Measurements from ENCODE around the gene SNORC.

Gene SNORC

DNA sequence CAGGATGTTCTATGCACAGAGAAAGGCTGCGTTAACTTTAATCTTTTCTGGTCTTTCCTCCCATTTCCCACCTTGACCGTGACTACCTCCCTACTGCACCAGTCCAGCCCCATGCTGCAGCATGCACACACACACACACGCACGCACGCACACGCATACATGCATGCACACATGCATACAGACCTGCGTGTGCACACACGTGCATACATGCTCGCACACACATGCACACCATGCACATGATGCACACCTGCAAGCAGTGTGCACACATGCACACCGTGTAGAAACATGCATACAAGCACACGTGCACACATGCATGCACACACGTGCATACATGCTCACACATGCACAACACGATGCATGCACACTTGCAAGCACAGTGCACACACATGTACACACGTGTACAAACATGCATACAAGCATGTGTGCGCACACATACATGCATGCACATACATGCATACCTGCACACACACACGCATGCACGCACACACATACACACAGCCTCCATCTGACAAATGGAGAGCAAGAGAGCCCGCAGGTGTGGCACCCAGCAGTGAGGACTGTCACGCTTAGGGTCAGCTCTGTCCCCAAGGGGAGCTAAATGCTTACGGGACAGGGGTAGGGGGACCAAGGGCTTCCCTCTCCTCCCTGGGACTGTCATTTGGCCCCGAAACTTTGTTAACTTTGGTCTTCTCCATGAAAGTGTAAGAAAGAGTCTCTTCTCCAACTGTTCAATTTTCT lies 18.2 kb downstream of the SNORC start:
- no peak for DNase-seq (ENCODE audit: low read depth, low spot score)
- no peaks in the 10 kb centered on the region for H3K27me3 ChIP-seq (ENCODE audit: insufficient read depth, insufficient read length)
- peaks cover 17% of the 10 kb centered on the region for H3K4me1 ChIP-seq (ENCODE audit: insufficient read depth, insufficient read length)
- TF ChIP-seq SUZ12 (IDR thresholded peaks at IDR 0.05; ENCODE audit: extremely low read depth, insufficient read depth, insufficient read length) = no peak
- H3K9ac ChIP-seq (ENCODE audit: insufficient read length, low read depth) = no peak overlapping the region
- no peaks in the 10 kb centered on the region for H3K9me3 ChIP-seq (ENCODE audit: insufficient read depth, low read length)
- H3K36me3 ChIP-seq (ENCODE audit: insufficient read depth, insufficient read length, low read length) = no peaks in the 10 kb centered on the region
- no peak overlapping the region for H3K4me3 ChIP-seq (ENCODE audit: insufficient read length, low read depth)

DNA sequence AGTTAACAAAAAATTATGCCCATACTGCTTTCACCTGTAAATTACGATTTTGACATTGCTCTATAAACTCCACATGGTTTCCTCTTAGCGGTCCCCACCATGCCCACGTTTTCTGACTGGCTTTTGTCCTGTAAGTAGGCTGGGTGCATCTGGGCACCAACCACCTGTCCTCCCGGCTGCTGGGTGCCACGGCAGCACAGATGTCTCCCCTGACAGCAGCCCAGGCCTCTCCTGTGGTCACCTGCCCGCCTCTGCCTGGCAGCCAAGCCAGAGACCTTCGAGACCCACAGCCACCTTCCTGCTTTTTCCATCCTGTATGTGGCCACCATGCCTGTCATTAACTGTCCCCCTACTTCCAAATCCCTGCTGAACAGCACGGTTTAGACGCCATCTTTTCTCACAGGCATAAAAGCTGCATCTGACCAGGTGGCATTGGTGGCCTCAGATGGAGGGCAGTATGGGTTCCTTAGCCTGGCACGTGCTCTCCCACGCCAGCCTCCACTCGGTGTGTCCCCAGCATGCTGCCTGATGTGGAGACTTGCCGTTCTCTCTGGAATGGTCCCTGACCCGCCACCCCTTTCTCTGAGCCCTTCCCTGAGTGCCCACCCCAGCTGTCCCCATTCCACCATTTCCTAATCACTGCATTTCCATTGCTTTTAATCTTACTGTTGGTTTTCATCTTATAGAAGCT lies 18.9 kb downstream of the SNORC start:
- TF ChIP-seq YY1 (IDR thresholded peaks at IDR 0.05; ENCODE audit: insufficient read depth, insufficient read length) = no peak
- TF ChIP-seq SUZ12 (IDR thresholded peaks at IDR 0.05; ENCODE audit: extremely low read depth, insufficient read depth, insufficient read length) = no peak
- DNase-seq (ENCODE audit: low read depth, low spot score) = no peak
- Histone ChIP-seq H3K9me3 (ENCODE audit: insufficient read depth, low read length) (no peaks in the 10 kb centered on the region), H3K4me3 (ENCODE audit: insufficient read length, low read depth) (no peak overlapping the region), H3K27me3 (ENCODE audit: insufficient read depth, insufficient read length) (no peaks in the 10 kb centered on the region), H3K9ac (ENCODE audit: insufficient read length, low read depth) (no peak overlapping the region), H3K4me1 (ENCODE audit: insufficient read depth, insufficient read length) (peaks cover 17% of the 10 kb centered on the region), H3K36me3 (ENCODE audit: insufficient read depth, insufficient read length, low read length) (no peaks in the 10 kb centered on the region)

DNA sequence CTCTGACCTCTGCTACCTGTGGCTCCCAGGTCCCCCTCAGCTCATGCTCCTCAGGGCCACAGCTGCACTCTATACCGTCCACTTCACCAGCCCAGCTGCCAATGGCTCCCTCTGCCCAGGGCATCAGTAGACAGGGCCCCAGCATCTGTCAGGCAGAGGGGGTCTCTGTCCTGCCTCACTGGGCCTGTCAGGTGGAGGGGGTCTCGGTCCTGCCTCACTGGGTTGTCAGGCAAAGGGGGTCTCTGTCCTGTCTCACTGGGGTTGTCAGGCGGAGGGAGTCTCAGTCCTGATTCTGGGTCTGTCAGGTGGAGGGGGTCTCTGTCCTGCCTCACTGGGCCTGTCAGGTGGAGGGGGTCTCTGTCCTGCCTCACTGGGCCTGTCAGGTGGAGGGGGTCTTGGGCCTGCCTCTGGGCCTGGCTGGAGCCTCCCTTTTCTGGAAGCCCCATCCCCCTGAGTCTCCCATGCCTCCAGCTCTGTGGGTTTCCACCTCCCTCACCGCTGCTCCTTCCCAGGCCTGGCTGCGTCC lies 19.9 kb downstream of the SNORC start:
- no peaks in the 10 kb centered on the region for H3K27me3 ChIP-seq (ENCODE audit: insufficient read depth, insufficient read length)
- H3K36me3 ChIP-seq (ENCODE audit: insufficient read depth, insufficient read length, low read length) = no peaks in the 10 kb centered on the region
- H3K4me1 ChIP-seq (ENCODE audit: insufficient read depth, insufficient read length) = peaks cover 17% of the 10 kb centered on the region
- no peak for DNase-seq (ENCODE audit: low read depth, low spot score)
- H3K9me3 ChIP-seq (ENCODE audit: insufficient read depth, low read length) = no peaks in the 10 kb centered on the region
- no peak overlapping the region for H3K4me3 ChIP-seq (ENCODE audit: insufficient read length, low read depth)
- H3K9ac ChIP-seq (ENCODE audit: insufficient read length, low read depth) = no peak overlapping the region
- TF ChIP-seq SUZ12 (IDR thresholded peaks at IDR 0.05; ENCODE audit: extremely low read depth, insufficient read depth, insufficient read length) (no peak), ZNF274 (IDR thresholded peaks at IDR 0.05; ENCODE audit: low read depth, low read length) (no peak), YY1 (IDR thresholded peaks at IDR 0.05; ENCODE audit: insufficient read depth, insufficient read length) (no peak)

DNA sequence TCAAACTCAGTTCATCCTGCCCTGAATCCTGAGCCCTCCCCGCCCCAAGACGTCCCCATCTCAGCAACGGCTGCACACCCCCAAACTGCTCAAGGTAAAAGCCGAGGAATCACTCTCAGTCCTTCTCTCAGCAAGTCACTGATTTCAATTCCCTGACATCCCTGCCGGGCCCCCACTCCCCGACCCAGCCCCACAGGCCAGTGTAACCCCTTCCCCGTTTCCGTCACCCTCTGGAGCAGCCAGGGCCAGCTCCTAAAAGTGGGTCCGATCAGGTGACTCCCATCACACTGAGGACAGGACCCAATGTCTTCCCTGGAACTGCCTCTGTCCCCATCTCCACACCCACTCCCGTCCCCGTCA lies 20.5 kb downstream of the SNORC start:
- DNase-seq (ENCODE audit: low read depth, low spot score) = no peak
- no peak overlapping the region for H3K4me3 ChIP-seq (ENCODE audit: insufficient read length, low read depth)
- no peaks in the 10 kb centered on the region for H3K36me3 ChIP-seq (ENCODE audit: insufficient read depth, insufficient read length, low read length)
- H3K4me1 ChIP-seq (ENCODE audit: insufficient read depth, insufficient read length) = peaks cover 17% of the 10 kb centered on the region
- no peaks in the 10 kb centered on the region for H3K27me3 ChIP-seq (ENCODE audit: insufficient read depth, insufficient read length)
- TF ChIP-seq ZNF274 (IDR thresholded peaks at IDR 0.05; ENCODE audit: low read depth, low read length) = no peak
- no peak for TF ChIP-seq YY1 (IDR thresholded peaks at IDR 0.05; ENCODE audit: insufficient read depth, insufficient read length)
- TF ChIP-seq SUZ12 (IDR thresholded peaks at IDR 0.05; ENCODE audit: extremely low read depth, insufficient read depth, insufficient read length) = no peak
- H3K9me3 ChIP-seq (ENCODE audit: insufficient read depth, low read length) = no peaks in the 10 kb centered on the region
- no peak overlapping the region for H3K9ac ChIP-seq (ENCODE audit: insufficient read length, low read depth)

DNA sequence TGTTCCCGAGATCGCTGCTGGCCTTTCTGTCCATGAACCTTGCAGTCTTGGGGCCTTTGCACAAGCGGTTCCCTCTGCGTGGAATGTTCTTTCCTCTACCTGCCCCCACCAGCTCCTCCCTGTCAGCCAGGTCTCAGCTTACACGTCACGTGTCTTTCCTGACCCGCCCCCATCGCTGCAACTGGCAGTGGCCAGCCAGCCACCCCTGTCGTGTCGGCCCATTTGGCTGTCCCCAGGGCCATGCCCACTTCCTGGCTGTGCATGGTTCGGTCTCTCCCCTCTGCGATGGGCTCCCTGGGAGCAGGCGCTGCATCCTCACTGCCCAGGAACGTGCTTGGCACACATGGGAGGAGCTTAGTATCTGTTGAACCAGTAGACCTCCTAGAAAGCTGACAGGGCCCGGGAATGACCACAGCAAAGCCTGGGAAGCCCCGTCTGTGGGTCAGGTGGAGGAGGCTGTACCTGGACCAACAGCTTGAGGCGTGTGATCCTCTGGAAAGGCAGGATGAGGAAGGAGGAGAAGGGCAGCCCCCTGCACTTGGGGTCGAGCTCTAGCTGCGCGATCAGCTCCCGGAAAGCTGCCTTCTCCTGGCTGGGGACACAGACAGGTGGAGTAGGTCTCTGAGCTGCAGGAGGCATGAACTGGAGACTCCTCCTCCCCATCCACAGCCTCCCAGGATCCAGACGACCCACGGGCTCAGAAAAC lies 21.0 kb downstream of the SNORC start:
- no peaks in the 10 kb centered on the region for H3K9me3 ChIP-seq (ENCODE audit: insufficient read depth, low read length)
- H3K4me1 ChIP-seq (ENCODE audit: insufficient read depth, insufficient read length) = peaks cover 17% of the 10 kb centered on the region
- H3K27me3 ChIP-seq (ENCODE audit: insufficient read depth, insufficient read length) = no peaks in the 10 kb centered on the region
- no peak for DNase-seq (ENCODE audit: low read depth, low spot score)
- H3K36me3 ChIP-seq (ENCODE audit: insufficient read depth, insufficient read length, low read length) = no peaks in the 10 kb centered on the region
- no peak for TF ChIP-seq SUZ12 (IDR thresholded peaks at IDR 0.05; ENCODE audit: extremely low read depth, insufficient read depth, insufficient read length)
- no peak for TF ChIP-seq YY1 (IDR thresholded peaks at IDR 0.05; ENCODE audit: insufficient read depth, insufficient read length)
- TF ChIP-seq ZNF274 (IDR thresholded peaks at IDR 0.05; ENCODE audit: low read depth, low read length) = no peak
- no peak overlapping the region for H3K4me3 ChIP-seq (ENCODE audit: insufficient read length, low read depth)
- H3K9ac ChIP-seq (ENCODE audit: insufficient read length, low read depth) = no peak overlapping the region

DNA sequence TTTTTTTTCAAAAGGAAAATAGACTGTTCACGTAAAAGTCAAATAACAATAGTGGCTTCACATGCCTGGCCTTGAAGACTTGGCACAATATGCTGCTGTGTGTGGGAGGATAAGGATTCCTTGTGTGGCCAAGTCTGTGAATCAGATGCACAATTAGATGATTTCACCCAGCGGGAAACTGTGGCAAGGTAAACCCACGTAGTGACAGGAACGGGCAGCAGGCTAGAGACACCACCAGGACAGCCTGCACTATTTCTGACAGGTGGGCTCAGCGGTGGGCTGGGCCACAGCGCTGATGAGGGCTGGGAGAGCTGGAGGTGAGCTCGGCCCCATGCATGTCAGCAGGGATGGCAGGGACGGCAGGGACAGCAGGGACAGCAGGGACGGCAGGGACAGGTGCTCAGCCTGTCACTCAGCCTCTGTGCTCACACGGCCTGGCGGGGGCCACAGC lies 21.6 kb downstream of the SNORC start:
- Histone ChIP-seq H3K36me3 (ENCODE audit: insufficient read depth, insufficient read length, low read length) (no peaks in the 10 kb centered on the region), H3K27me3 (ENCODE audit: insufficient read depth, insufficient read length) (no peaks in the 10 kb centered on the region), H3K4me3 (ENCODE audit: insufficient read length, low read depth) (no peak overlapping the region), H3K9me3 (ENCODE audit: insufficient read depth, low read length) (no peaks in the 10 kb centered on the region), H3K4me1 (ENCODE audit: insufficient read depth, insufficient read length) (peaks cover 17% of the 10 kb centered on the region), H3K9ac (ENCODE audit: insufficient read length, low read depth) (no peak overlapping the region)
- no peak for DNase-seq (ENCODE audit: low read depth, low spot score)
- no peak for TF ChIP-seq YY1 (IDR thresholded peaks at IDR 0.05; ENCODE audit: insufficient read depth, insufficient read length)
- no peak for TF ChIP-seq ZNF274 (IDR thresholded peaks at IDR 0.05; ENCODE audit: low read depth, low read length)
- TF ChIP-seq SUZ12 (IDR thresholded peaks at IDR 0.05; ENCODE audit: extremely low read depth, insufficient read depth, insufficient read length) = no peak

DNA sequence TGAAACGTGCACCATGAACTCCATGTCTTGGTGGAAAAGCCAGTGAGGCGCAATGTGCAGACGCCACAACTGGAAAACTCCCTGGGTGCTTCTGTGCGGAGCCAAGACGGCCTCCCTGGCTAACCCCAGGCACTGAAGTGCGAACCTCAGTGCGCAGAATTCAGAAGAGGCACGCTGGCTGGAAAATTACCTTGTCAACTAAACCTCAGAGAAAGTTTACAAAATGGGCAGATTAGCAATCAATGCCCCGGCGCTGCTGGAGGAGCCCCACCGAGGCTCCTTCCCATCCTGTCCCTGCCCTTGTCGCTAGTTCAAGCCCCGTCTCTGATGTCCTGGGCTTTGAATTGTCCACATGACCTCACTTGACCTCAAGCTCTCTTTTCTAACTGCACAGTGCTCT lies 22.2 kb downstream of the SNORC start:
- Histone ChIP-seq H3K4me3 (ENCODE audit: insufficient read length, low read depth) (no peak overlapping the region), H3K36me3 (ENCODE audit: insufficient read depth, insufficient read length, low read length) (no peaks in the 10 kb centered on the region), H3K9ac (ENCODE audit: insufficient read length, low read depth) (no peak overlapping the region), H3K4me1 (ENCODE audit: insufficient read depth, insufficient read length) (peaks cover 17% of the 10 kb centered on the region), H3K27me3 (ENCODE audit: insufficient read depth, insufficient read length) (peaks cover 2% of the 10 kb centered on the region), H3K9me3 (ENCODE audit: insufficient read depth, low read length) (no peaks in the 10 kb centered on the region)
- no peak for DNase-seq (ENCODE audit: low read depth, low spot score)
- TF ChIP-seq YY1 (IDR thresholded peaks at IDR 0.05; ENCODE audit: insufficient read depth, insufficient read length) (no peak), ZNF274 (IDR thresholded peaks at IDR 0.05; ENCODE audit: low read depth, low read length) (no peak), SUZ12 (IDR thresholded peaks at IDR 0.05; ENCODE audit: extremely low read depth, insufficient read depth, insufficient read length) (no peak)

All from NT2/D1 (cell line).